Endodermal cell (in vitro differentiated cells): ENCODE data around the gene MYO18B. TPM values are rescaled to one million over a fixed set of nuclear protein-coding genes. Genes with fewer than 3 reads are reported as not detected.

Experiments
- DNase-seq: peaks from one replicate; pipeline ENCODE4 v3.0.0-alpha.2; 2017
- H3K27ac ChIP-seq: 2 replicates; pipeline ENCODE4 v1.5.1; 2013; ENCODE audit warnings: mild to moderate bottlenecking, low read depth, low read length, moderate library complexity
- H3K27me3 ChIP-seq: 2 replicates; pipeline ENCODE4 v1.6.1; 2013; ENCODE audit warnings: mild to moderate bottlenecking, low read length, moderate library complexity; ENCODE audit not compliant: insufficient read depth, control insufficient read depth, poor library complexity, severe bottlenecking
- H3K36me3 ChIP-seq: 2 replicates; pipeline ENCODE4 v1.7.0; 2013; ENCODE audit warnings: mild to moderate bottlenecking, low read length, moderate library complexity; ENCODE audit not compliant: control insufficient read depth, insufficient read depth
- H3K4me1 ChIP-seq: one replicate; pipeline ENCODE4 v1.7.0; 2013; ENCODE audit warnings: low read length; ENCODE audit not compliant: control insufficient read depth, insufficient read depth
- H3K4me3 ChIP-seq: 2 replicates; pipeline ENCODE4 v1.5.1; 2013; ENCODE audit warnings: mild to moderate bottlenecking, low read length, moderate library complexity
- H3K9ac ChIP-seq: 2 replicates; pipeline ENCODE4 v1.6.1; 2013; ENCODE audit warnings: mild to moderate bottlenecking, low read length, moderate library complexity; ENCODE audit not compliant: poor library complexity, severe bottlenecking; ENCODE audit errors: extremely low read depth
- H3K9me3 ChIP-seq: 2 replicates; pipeline ENCODE4 v1.6.1; 2013; ENCODE audit warnings: mild to moderate bottlenecking, low read length, moderate library complexity; ENCODE audit not compliant: control insufficient read depth
- H3K27ac Mint-ChIP-seq: 2 replicates; pipeline ENCODE4 v1.8.0; 2020; ENCODE audit warnings: mixed read lengths
- H3K27me3 Mint-ChIP-seq: 2 replicates; pipeline ENCODE4 v1.8.0; 2021; ENCODE audit warnings: mild to moderate bottlenecking, mixed read lengths; ENCODE audit not compliant: insufficient read depth
- H3K36me3 Mint-ChIP-seq: 2 replicates; pipeline ENCODE4 v1.8.0; 2020; ENCODE audit warnings: low read depth, mixed read lengths
- H3K4me1 Mint-ChIP-seq: 2 replicates; pipeline ENCODE4 v1.8.0; 2020; ENCODE audit warnings: mixed read lengths
- H3K4me3 Mint-ChIP-seq: 2 replicates; pipeline ENCODE4 v1.8.0; 2020; ENCODE audit warnings: mild to moderate bottlenecking, moderate library complexity, mixed read lengths
- H3K9me3 Mint-ChIP-seq: 2 replicates; pipeline ENCODE4 v1.8.0; 2020; ENCODE audit warnings: mild to moderate bottlenecking, mixed read lengths
- WGBS, 2 experiments: methylation state at CpG; one replicate each; pipeline versions ENCODE4 v1.1.5 to v1.1.7; 2013; ENCODE audit warnings: missing lambda C conversion rate in 2 of 2, mixed read lengths in 1 of 2; ENCODE audit not compliant: insufficient coverage in 1 of 2, insufficient read length in 1 of 2; 5-methylcytosine and 5-hydroxymethylcytosine counted together
- total RNA-seq, 2 donors: library from RNA; stranded (reverse); fragmentation: NEBNext Ultra II Directional in 1 of 2; extraction: Animal tissue kit (Norgen Biotek cat#: 25700) in 1 of 2; gene quantifications; 2 replicates in 1 of 2; 3 replicates in 1 of 2; pipeline ENCODE4 v1.2.1, GENCODE V29; 2021
- TF ChIP-seq, protein P1 (sequence below): fragments of 200-600 bp; sonication (generic); conservative IDR thresholded peaks from 2 replicates; pipeline ENCODE4 v1.5.0; 2021; ENCODE audit warnings: antibody characterized with exemption, mild to moderate bottlenecking

Gene MYO18B
- total RNA-seq, 2 donors from 2014 or later = 0.77 to 0.84 TPM

GRCh38 chr22:26033071-26033470, 291.1 kb downstream of the MYO18B start:
- no peak overlapping the region for H3K4me3 Mint-ChIP-seq
- TF ChIP-seq, protein P1, sequence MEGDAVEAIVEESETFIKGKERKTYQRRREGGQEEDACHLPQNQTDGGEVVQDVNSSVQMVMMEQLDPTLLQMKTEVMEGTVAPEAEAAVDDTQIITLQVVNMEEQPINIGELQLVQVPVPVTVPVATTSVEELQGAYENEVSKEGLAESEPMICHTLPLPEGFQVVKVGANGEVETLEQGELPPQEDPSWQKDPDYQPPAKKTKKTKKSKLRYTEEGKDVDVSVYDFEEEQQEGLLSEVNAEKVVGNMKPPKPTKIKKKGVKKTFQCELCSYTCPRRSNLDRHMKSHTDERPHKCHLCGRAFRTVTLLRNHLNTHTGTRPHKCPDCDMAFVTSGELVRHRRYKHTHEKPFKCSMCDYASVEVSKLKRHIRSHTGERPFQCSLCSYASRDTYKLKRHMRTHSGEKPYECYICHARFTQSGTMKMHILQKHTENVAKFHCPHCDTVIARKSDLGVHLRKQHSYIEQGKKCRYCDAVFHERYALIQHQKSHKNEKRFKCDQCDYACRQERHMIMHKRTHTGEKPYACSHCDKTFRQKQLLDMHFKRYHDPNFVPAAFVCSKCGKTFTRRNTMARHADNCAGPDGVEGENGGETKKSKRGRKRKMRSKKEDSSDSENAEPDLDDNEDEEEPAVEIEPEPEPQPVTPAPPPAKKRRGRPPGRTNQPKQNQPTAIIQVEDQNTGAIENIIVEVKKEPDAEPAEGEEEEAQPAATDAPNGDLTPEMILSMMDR = no peak
- H3K27me3 ChIP-seq = no peaks in the 10 kb centered on the region

GRCh38 chr22:26033586-26033985, 291.6 kb downstream of the MYO18B start:
- peaks cover 20% of the 10 kb centered on the region for H3K9me3 ChIP-seq
- Mint-ChIP-seq H3K4me3 (no peak overlapping the region), H3K4me1 (peaks cover 4% of the 10 kb centered on the region), H3K27ac (no peak overlapping the region), H3K27me3 (no peaks in the 10 kb centered on the region), H3K9me3 (peaks cover 25% of the 10 kb centered on the region), H3K36me3 (no peaks in the 10 kb centered on the region)
- H3K27ac ChIP-seq = no peak overlapping the region
- no peaks in the 10 kb centered on the region for H3K4me1 ChIP-seq
- no peak overlapping the region for H3K4me3 ChIP-seq
- H3K36me3 ChIP-seq = no peaks in the 10 kb centered on the region
- no peak for DNase-seq
- TF ChIP-seq, protein P1 = no peak
- H3K9ac ChIP-seq = no peak overlapping the region
- H3K27me3 ChIP-seq = no peaks in the 10 kb centered on the region

More at GRCh38 chr22:26033071-26033470, 291.1 kb downstream of the MYO18B start:
- WGBS, 2 experiments = 93 to 99% methylated on average over 5 to 7 of the region's 7 CpGs
- Mint-ChIP-seq H3K4me1 (no peaks in the 10 kb centered on the region), H3K27ac (no peak overlapping the region), H3K36me3 (no peaks in the 10 kb centered on the region), H3K27me3 (no peaks in the 10 kb centered on the region), H3K9me3 (peaks cover 25% of the 10 kb centered on the region)
- Histone ChIP-seq H3K36me3 (no peaks in the 10 kb centered on the region), H3K9me3 (peaks cover 20% of the 10 kb centered on the region), H3K4me3 (no peak overlapping the region), H3K9ac (no peak overlapping the region), H3K27ac (no peak overlapping the region), H3K4me1 (no peaks in the 10 kb centered on the region)
- DNase-seq = no peak

- no peaks in the 10 kb centered on the region for H3K27me3 Mint-ChIP-seq
- no peak for DNase-seq
- peaks cover 11% of the 10 kb centered on the region for H3K4me1 Mint-ChIP-seq
- no peaks in the 10 kb centered on the region for H3K36me3 ChIP-seq
- no peak overlapping the region for H3K4me3 ChIP-seq
- no peaks in the 10 kb centered on the region for H3K4me1 ChIP-seq
- no peaks in the 10 kb centered on the region for H3K27me3 ChIP-seq
- no peak overlapping the region for H3K9ac ChIP-seq
- no peak overlapping the region for H3K4me3 Mint-ChIP-seq
- no peak overlapping the region for H3K27ac Mint-ChIP-seq
- peaks cover 20% of the 10 kb centered on the region for H3K9me3 ChIP-seq
- TF ChIP-seq, protein P1 = no peak
- H3K9me3 Mint-ChIP-seq = peaks cover 25% of the 10 kb centered on the region
- H3K27ac ChIP-seq = no peak overlapping the region
- 88 to 100% methylated on average over 2 to 3 of the region's 3 CpGs for WGBS, 2 experiments
- H3K36me3 Mint-ChIP-seq = no peaks in the 10 kb centered on the region
These were observed 293.5 kb downstream of the MYO18B start for GRCh38 chr22:26035523-26035922.
